Neural cell (in vitro differentiated cells): ENCODE results near the gene CDX1. TPM values are rescaled to one million over a fixed set of nuclear protein-coding genes. Genes with fewer than 3 reads are reported as not detected.

Experiments
- H2AFZ ChIP-seq: fragments of 200-600, 300-800 bp; sonication (generic), shearing (Covaris generic); 2 replicates; pipeline ENCODE4 v1.6.0; 2014; ENCODE audit warnings: low read depth, mild to moderate bottlenecking, antibody characterized with exemption, low read length, moderate library complexity
- H3F3A ChIP-seq: fragments of 200-600 bp; shearing (Covaris generic); 2 replicates; pipeline ENCODE4 v1.6.1; 2016; ENCODE audit warnings: mild to moderate bottlenecking, moderate library complexity, mixed read lengths, antibody characterized with exemption, low read length; ENCODE audit not compliant: insufficient read depth, poor library complexity, severe bottlenecking
- H3K27ac ChIP-seq: fragments of 200-600, 300-800 bp; sonication (generic), shearing (Covaris generic); 2 replicates; pipeline ENCODE4 v1.5.1; 2014; ENCODE audit warnings: mild to moderate bottlenecking, low read length, moderate library complexity
- H3K27me3 ChIP-seq: fragments of 300-800, 200-600 bp; sonication (generic), shearing (Covaris generic); 2 replicates; pipeline ENCODE4 v1.6.0; 2014; ENCODE audit warnings: mild to moderate bottlenecking, low read depth, low read length, moderate library complexity; ENCODE audit not compliant: insufficient read depth
- H3K36me3 ChIP-seq: fragments of 300-800, 200-600 bp; sonication (generic), shearing (Covaris generic); 2 replicates; pipeline ENCODE4 v1.5.1; 2014; ENCODE audit warnings: mild to moderate bottlenecking, antibody characterized with exemption, low read length, moderate library complexity; ENCODE audit not compliant: insufficient read depth
- H3K4me2 ChIP-seq: fragments of 300-800, 200-600 bp; sonication (generic), shearing (Covaris generic); 2 replicates; pipeline ENCODE4 v1.6.0; 2014; ENCODE audit warnings: mild to moderate bottlenecking, low read length
- H3K4me3 ChIP-seq: fragments of 300-800, 200-600 bp; sonication (generic), shearing (Covaris generic); 2 replicates; pipeline ENCODE4 v1.5.1; 2014; ENCODE audit warnings: mild to moderate bottlenecking, low read length, moderate library complexity
- H3K79me2 ChIP-seq: fragments of 200-600 bp; shearing (Covaris generic); replicated peaks from 2 replicates; pipeline ENCODE4 v1.6.0; 2014; ENCODE audit warnings: mild to moderate bottlenecking, low read length, moderate library complexity; ENCODE audit not compliant: insufficient read depth
- H3K9ac ChIP-seq: fragments of 300-800, 200-600 bp; sonication (generic), shearing (Covaris generic); 2 replicates; pipeline ENCODE4 v1.6.1; 2016; ENCODE audit warnings: mild to moderate bottlenecking, low read length, mixed read lengths
- H3K9me2 ChIP-seq: fragments of 200-600 bp; shearing (Covaris generic); 2 replicates; pipeline ENCODE4 v1.6.1; 2016; ENCODE audit warnings: mild to moderate bottlenecking, low read length, mixed read lengths; ENCODE audit not compliant: insufficient read depth
- H3K9me3 ChIP-seq: fragments of 200-600, 300-800 bp; sonication (generic), shearing (Covaris generic); 2 replicates; pipeline ENCODE4 v1.6.1; 2016; ENCODE audit warnings: mild to moderate bottlenecking, mixed run types, low read length, moderate library complexity, mixed read lengths
- H4K20me1 ChIP-seq: fragments of 200-600 bp; shearing (Covaris generic); 2 replicates; pipeline ENCODE4 v1.6.1; 2016; ENCODE audit warnings: mild to moderate bottlenecking, mixed run types; ENCODE audit not compliant: insufficient read depth
- CTCF ChIP-seq: fragments of 450-650 bp; IDR thresholded peaks from 2 replicates; pipeline ENCODE4 v1.5.1; 2014; ENCODE audit warnings: antibody characterized with exemption, mild to moderate bottlenecking, moderate library complexity; ENCODE audit not compliant: poor library complexity, severe bottlenecking
- EP300 ChIP-seq: fragments of 450-650 bp; conservative IDR thresholded peaks from 2 replicates; pipeline ENCODE4 v1.6.1; 2014; ENCODE audit warnings: antibody characterized with exemption, mild to moderate bottlenecking, moderate library complexity; ENCODE audit not compliant: poor library complexity, severe bottlenecking
- EZH2 ChIP-seq: fragments of 200-600, 300-800 bp; shearing (Covaris generic), sonication (generic); IDR thresholded peaks from 2 replicates; pipeline ENCODE4 v1.6.1; 2014; ENCODE audit warnings: antibody characterized with exemption, low read length, borderline replicate concordance, mild to moderate bottlenecking; ENCODE audit not compliant: insufficient read depth, poor library complexity, severe bottlenecking
- MXI1 ChIP-seq: fragments of 450-650 bp; conservative IDR thresholded peaks from 2 replicates; pipeline ENCODE4 v1.6.1; 2014; ENCODE audit warnings: antibody characterized with exemption, mild to moderate bottlenecking; ENCODE audit not compliant: poor library complexity, severe bottlenecking
- POLR2AphosphoS5 ChIP-seq: IDR thresholded peaks from 2 replicates; pipeline ENCODE4 v1.6.1; 2012
- RAD21 ChIP-seq: fragments of 450-650 bp; conservative IDR thresholded peaks from 2 replicates; pipeline ENCODE4 v1.6.1; 2014; ENCODE audit warnings: antibody characterized with exemption, mild to moderate bottlenecking, moderate library complexity
- REST ChIP-seq: IDR thresholded peaks from 2 replicates; pipeline ENCODE4 v1.6.1; 2012; ENCODE audit warnings: borderline replicate concordance
- SMC3 ChIP-seq: fragments of 450-650 bp; conservative IDR thresholded peaks from 2 replicates; pipeline ENCODE4 v1.6.1; 2014; ENCODE audit warnings: antibody characterized with exemption, mild to moderate bottlenecking, moderate library complexity; ENCODE audit not compliant: poor library complexity
- TAF1 ChIP-seq: IDR thresholded peaks from 2 replicates; pipeline ENCODE4 v1.6.1; 2012; ENCODE audit warnings: low read depth
- polyA plus RNA-seq: library from polyadenylated mRNA; depleted of rRNA; stranded (reverse); fragments of >200 nt; gene quantifications from 2 replicates; pipeline ENCODE4 v1.2.3, GENCODE V29; 2014

The CDX1 gene
- polyA plus RNA-seq, 1 donor from 2014 or later = not detected

GRCh38 chr5:150219142-150219541 lies 52.6 kb downstream of the CDX1 start:
- Histone ChIP-seq H3K9ac (no peak overlapping the region), H3K27me3 (no peaks in the 10 kb centered on the region), H4K20me1 (no peaks in the 10 kb centered on the region), H3K9me2 (no peaks in the 10 kb centered on the region), H3K36me3 (no peaks in the 10 kb centered on the region), H3K9me3 (no peaks in the 10 kb centered on the region), H2AFZ (no peak overlapping the region), H3F3A (no peaks in the 10 kb centered on the region), H3K4me3 (no peak overlapping the region), H3K4me2 (no peak overlapping the region), H3K27ac (no peak overlapping the region), H3K79me2 (no peaks in the 10 kb centered on the region)
- TF ChIP-seq CTCF (no peak), POLR2AphosphoS5 (no peak), MXI1 (no peak), TAF1 (no peak), SMC3 (no peak), EZH2 (no peak), EP300 (no peak), REST (no peak), RAD21 (no peak)

GRCh38 chr5:150219861-150220260 lies 53.3 kb downstream of the CDX1 start:
- Histone ChIP-seq H4K20me1 (no peaks in the 10 kb centered on the region), H3K27ac (no peak overlapping the region), H3K36me3 (no peaks in the 10 kb centered on the region), H3K9me2 (no peaks in the 10 kb centered on the region), H3K27me3 (no peaks in the 10 kb centered on the region), H3K4me2 (no peak overlapping the region), H3K9ac (no peak overlapping the region), H3K9me3 (no peaks in the 10 kb centered on the region), H2AFZ (no peak overlapping the region), H3F3A (no peaks in the 10 kb centered on the region), H3K4me3 (no peak overlapping the region), H3K79me2 (no peaks in the 10 kb centered on the region)
- no peak for TF ChIP-seq MXI1
- no peak for TF ChIP-seq TAF1
- TF ChIP-seq EZH2 = no peak
- TF ChIP-seq POLR2AphosphoS5 = no peak
- no peak for TF ChIP-seq CTCF
- no peak for TF ChIP-seq RAD21
- no peak for TF ChIP-seq REST
- no peak for TF ChIP-seq SMC3
- TF ChIP-seq EP300 = no peak
